ENCODE data around the gene EPS8. TPM values are rescaled to one million over a fixed set of nuclear protein-coding genes. Genes with fewer than 3 reads are reported as not detected.

Gene EPS8
- total and polyA plus RNA-seq, 2 donors (not counting 1 experiment from before 2014, with no cell fraction given), result 0.76 to 0.96 TPM

DNA sequence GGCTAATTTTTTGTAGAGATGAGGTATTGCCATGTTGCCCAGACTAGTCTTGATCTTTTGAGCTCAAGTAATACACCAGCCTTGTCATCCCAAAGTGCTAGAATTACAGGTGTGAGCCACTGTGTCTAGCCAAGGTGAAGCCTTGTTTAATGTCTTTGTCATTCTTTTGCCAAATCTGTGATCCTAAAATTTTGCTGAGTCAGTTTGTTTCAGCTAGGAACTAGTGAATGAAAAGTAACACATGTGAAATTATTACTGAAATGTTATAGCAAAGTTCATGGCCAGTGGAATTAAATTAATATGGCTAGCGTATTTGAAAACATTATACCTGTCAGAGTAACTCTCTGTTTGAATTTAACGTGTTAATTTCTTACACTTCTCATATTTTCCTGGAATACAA lies 26.5 kb upstream of the EPS8 start:
- no peak overlapping the region for H3K9ac ChIP-seq (ENCODE audit: low read length)
- Mint-ChIP-seq H3K4me1 (no peaks in the 10 kb centered on the region), H3K27me3 (peaks cover 13% of the 10 kb centered on the region), H3K27ac (no peak overlapping the region), H3K4me3 (no peak overlapping the region), H3K9me3 (ENCODE audit: insufficient read depth) (no peaks in the 10 kb centered on the region)
- no peaks in the 10 kb centered on the region for H4K20me1 ChIP-seq (ENCODE audit: control insufficient read depth, insufficient read depth, low read length, poor library complexity, severe bottlenecking)
- H3K9me3 ChIP-seq (ENCODE audit: control extremely low read depth in 1 of 3, control insufficient read depth in 2 of 3, insufficient read depth in 1 of 3, low read length in 2 of 3), result peaks cover 0 to 7% (median 4%) of the 10 kb centered on the region in 3 donors
- no peaks in the 10 kb centered on the region for H3K79me2 ChIP-seq (ENCODE audit: control insufficient read depth, insufficient read depth, low read length)
- H3K27me3 ChIP-seq (replicated peaks in 1 of 4; ENCODE audit: control extremely low read depth in 1 of 4, control insufficient read depth in 3 of 4, insufficient read depth in 4 of 4, low read length in 3 of 4), result peaks cover 0 to 2% (median 0%) of the 10 kb centered on the region in 4 experiments
- no CpG with 5 or more reads among the region's 2 CpGs for WGBS (ENCODE audit: insufficient coverage)
- TF ChIP-seq, protein P1, sequence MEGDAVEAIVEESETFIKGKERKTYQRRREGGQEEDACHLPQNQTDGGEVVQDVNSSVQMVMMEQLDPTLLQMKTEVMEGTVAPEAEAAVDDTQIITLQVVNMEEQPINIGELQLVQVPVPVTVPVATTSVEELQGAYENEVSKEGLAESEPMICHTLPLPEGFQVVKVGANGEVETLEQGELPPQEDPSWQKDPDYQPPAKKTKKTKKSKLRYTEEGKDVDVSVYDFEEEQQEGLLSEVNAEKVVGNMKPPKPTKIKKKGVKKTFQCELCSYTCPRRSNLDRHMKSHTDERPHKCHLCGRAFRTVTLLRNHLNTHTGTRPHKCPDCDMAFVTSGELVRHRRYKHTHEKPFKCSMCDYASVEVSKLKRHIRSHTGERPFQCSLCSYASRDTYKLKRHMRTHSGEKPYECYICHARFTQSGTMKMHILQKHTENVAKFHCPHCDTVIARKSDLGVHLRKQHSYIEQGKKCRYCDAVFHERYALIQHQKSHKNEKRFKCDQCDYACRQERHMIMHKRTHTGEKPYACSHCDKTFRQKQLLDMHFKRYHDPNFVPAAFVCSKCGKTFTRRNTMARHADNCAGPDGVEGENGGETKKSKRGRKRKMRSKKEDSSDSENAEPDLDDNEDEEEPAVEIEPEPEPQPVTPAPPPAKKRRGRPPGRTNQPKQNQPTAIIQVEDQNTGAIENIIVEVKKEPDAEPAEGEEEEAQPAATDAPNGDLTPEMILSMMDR (IDR thresholded peaks at IDR 0.05), result no peak
- no peak for TF ChIP-seq EZH2 (IDR thresholded peaks at IDR 0.05; ENCODE audit: borderline replicate concordance, insufficient read depth, low read depth, low read length, poor library complexity, severe bottlenecking)
- H3K4me1 ChIP-seq (ENCODE audit: control insufficient read depth in 2 of 2, insufficient read depth in 2 of 2, low read length in 2 of 2), result no peaks in the 10 kb centered on the region
- H3K4me2 ChIP-seq (replicated peaks; ENCODE audit: low read depth, low read length, poor library complexity, severe bottlenecking), result no peak overlapping the region
- no peak overlapping the region for H3K27ac ChIP-seq (ENCODE audit: low read length in 2 of 2)
- intact Hi-C loops (cut with micrococcal nuclease), result loop anchor here (5.0 kb wide), 1 partner anchor 38 kb away; no protein-coding TSS in a partner anchor
- H3K4me3 ChIP-seq (ENCODE audit: control extremely low read depth in 1 of 5, extremely low read depth in 1 of 5, insufficient read depth in 1 of 5, low read depth in 2 of 5, low read length in 4 of 5), result no peak overlapping the region
- no peak overlapping the region for H2AFZ ChIP-seq (ENCODE audit: insufficient read depth, low read depth, low read length, poor library complexity, severe bottlenecking)
- DNase-seq (no peak), ATAC-seq (ENCODE audit: low read depth) (no peak)
- CTCF ChIA-PET, result no interaction called here
- POLR2A ChIA-PET, result no interaction called here
- no peaks in the 10 kb centered on the region for H3K36me3 ChIP-seq (replicated peaks in 1 of 2; ENCODE audit: control extremely low read depth in 1 of 2, control insufficient read depth in 1 of 2, extremely low read depth in 1 of 2, insufficient read depth in 2 of 2, low read length in 1 of 2)

DNA sequence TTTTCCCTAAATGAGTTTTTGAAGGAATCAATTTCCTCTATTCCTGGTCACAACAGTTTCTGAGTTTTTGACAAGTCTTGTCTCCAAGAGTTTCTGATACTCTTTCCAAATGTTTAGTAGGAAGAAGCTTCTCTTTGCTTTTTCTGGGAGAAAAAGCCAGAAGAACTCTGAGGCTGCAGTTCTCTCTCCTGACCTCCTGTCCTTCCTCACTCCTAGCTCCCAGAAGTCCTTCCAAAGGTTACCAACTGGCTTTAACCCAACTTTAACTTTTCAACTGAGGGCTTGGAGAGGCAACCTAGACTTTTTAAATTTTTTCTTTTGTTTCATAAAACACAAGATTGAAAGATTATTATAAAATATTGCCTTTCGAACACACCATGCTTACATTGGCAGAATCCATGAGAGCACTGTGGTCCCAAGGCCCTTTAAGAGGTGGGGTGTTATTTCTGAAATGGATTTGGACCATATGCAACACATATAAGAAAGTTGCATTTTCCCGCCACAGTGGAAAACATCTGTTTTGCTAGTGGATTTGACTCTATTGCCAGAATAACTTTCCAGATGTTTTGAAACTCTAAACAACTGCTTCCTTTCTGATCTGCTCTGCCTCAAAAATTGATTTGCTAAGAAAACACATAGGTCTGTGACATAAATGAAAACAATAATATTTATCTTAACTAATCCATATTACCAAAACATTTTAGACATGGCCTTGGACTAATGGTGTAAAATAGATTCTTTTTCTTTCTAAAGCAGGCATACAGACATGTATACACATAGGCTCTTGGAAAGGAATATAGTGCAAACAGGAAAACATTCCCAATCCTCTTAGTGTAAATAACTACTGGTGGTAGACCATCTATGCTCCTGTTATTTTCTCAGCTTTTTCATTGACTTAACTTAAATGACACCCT lies 22.3 kb upstream of the EPS8 start:
- H3K27ac ChIP-seq (ENCODE audit: low read length in 2 of 2), result no peak overlapping the region
- POLR2A ChIA-PET, result no interaction called here
- intact Hi-C loops (cut with micrococcal nuclease), result no loop called here

More for the DNA sequence above, 22.3 kb upstream of the EPS8 start:
- no CpG with 5 or more reads among the region's 2 CpGs for WGBS (ENCODE audit: insufficient coverage)
- no peaks in the 10 kb centered on the region for H3K9me3 ChIP-seq (ENCODE audit: control extremely low read depth in 1 of 3, control insufficient read depth in 2 of 3, insufficient read depth in 1 of 3, low read length in 2 of 3)
- DNase-seq (no peak), ATAC-seq (ENCODE audit: low read depth) (no peak)
- CTCF ChIA-PET, result no interaction called here
- TF ChIP-seq, protein P1 (IDR thresholded peaks at IDR 0.05), result no peak
- no peak for TF ChIP-seq EZH2 (IDR thresholded peaks at IDR 0.05; ENCODE audit: borderline replicate concordance, insufficient read depth, low read depth, low read length, poor library complexity, severe bottlenecking)
- H3K27me3 ChIP-seq (replicated peaks in 1 of 4; ENCODE audit: control extremely low read depth in 1 of 4, control insufficient read depth in 3 of 4, insufficient read depth in 4 of 4, low read length in 3 of 4), result no peaks in the 10 kb centered on the region
- no peaks in the 10 kb centered on the region for H3K9me3 Mint-ChIP-seq (ENCODE audit: insufficient read depth)
- no peak overlapping the region for H3K4me3 Mint-ChIP-seq
- H3K4me2 ChIP-seq (replicated peaks; ENCODE audit: low read depth, low read length, poor library complexity, severe bottlenecking), result no peak overlapping the region
- no peaks in the 10 kb centered on the region for H3K4me1 ChIP-seq (ENCODE audit: control insufficient read depth in 2 of 2, insufficient read depth in 2 of 2, low read length in 2 of 2)
- no peaks in the 10 kb centered on the region for H3K36me3 ChIP-seq (replicated peaks in 1 of 2; ENCODE audit: control extremely low read depth in 1 of 2, control insufficient read depth in 1 of 2, extremely low read depth in 1 of 2, insufficient read depth in 2 of 2, low read length in 1 of 2)
- no peaks in the 10 kb centered on the region for H3K79me2 ChIP-seq (ENCODE audit: control insufficient read depth, insufficient read depth, low read length)
- H3K27ac Mint-ChIP-seq, result no peak overlapping the region
- H2AFZ ChIP-seq (ENCODE audit: insufficient read depth, low read depth, low read length, poor library complexity, severe bottlenecking), result no peak overlapping the region
- peaks cover 10% of the 10 kb centered on the region for H3K27me3 Mint-ChIP-seq
- no peaks in the 10 kb centered on the region for H4K20me1 ChIP-seq (ENCODE audit: control insufficient read depth, insufficient read depth, low read length, poor library complexity, severe bottlenecking)
- no peak overlapping the region for H3K9ac ChIP-seq (ENCODE audit: low read length)
- H3K4me1 Mint-ChIP-seq, result no peaks in the 10 kb centered on the region
- H3K4me3 ChIP-seq (ENCODE audit: control extremely low read depth in 1 of 5, extremely low read depth in 1 of 5, insufficient read depth in 1 of 5, low read depth in 2 of 5, low read length in 4 of 5), result no peak overlapping the region
